ENCODE data around the gene DDX1. TPM values are rescaled to one million over a fixed set of nuclear protein-coding genes. Genes with fewer than 3 reads are reported as not detected.
"Not testable (repeated sequence)": the region's sequence is repeated elsewhere in the genome, so short reads cannot be mapped to it uniquely, and the experiment has no call there.

The DDX1 gene
- 82.2 to 103 TPM (median 89.9 TPM) in 3 replicates for total RNA-seq
- long read RNA-seq, transcript DDX1-201 (26 exons, 2,739 nt) = major isoform, 147 of 171 reads
- long read RNA-seq, partial matches to known transcripts = 7 of 171 reads
- long read RNA-seq, other reads (novel, unspliced or antisense) = 17 of 171 reads

DNA sequence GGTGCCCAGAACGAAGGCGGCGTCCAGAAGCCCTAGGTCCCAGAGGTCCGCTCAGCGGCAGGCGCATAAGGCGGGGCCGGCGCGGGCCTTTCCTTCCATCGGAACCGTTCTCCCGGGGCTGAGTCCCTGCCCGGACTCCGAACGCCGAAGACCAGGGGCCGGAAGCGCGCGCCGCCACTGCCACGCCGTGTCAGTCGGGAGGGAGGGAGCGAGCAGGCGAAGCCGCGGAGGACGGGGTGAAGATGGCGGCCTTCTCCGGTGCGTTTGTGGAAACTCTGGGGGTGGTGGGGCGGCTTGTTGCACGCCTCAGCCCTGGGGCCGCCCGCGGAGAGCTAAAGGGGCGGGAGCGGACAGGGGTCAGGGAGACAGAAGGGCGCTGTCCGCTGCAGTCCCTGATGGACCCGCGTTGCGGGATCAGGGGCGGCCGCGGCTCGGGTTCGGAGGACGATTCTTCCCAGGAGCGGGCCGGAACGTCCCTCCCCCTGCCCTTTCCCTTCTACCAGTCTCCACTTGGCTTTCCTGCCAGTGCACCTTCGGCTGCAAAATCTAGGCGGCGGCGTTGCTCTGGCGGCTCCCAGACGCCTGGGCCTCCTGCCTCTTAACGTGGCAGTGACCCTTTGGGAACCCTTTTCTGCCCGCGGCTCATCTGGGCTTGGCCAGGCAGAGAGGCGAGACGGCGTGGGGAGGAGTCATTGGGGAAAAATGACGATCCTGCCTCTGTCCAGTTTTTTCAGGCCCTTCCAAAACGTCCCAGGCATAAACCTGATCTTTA lies at the start of gene DDX1:
Gene DDX1 (plus strand): TSS at position 177 of the 772 bp plus-strand sequence. CDS start 66 bp downstream, at position 243.
- H3K27ac Mint-ChIP-seq (ENCODE audit: unreplicated experiment) = peak within 1 kb of the TSS; percentile 99
- peaks cover 12% of the 10 kb centered on the region for H3K36me3 Mint-ChIP-seq (ENCODE audit: low read depth)
- H3K4me3 Mint-ChIP-seq (ENCODE audit: unreplicated experiment) = peak within 1 kb of the TSS; percentile 92
- DNase-seq (ENCODE audit: low spot score) = peak; percentile 97
- H3K9me3 Mint-ChIP-seq (ENCODE audit: low read depth) = no peaks in the 10 kb centered on the region
- H3K4me1 Mint-ChIP-seq (ENCODE audit: low read depth) = peaks cover 29% of the 10 kb centered on the region
- TF ChIP-seq, protein P1, sequence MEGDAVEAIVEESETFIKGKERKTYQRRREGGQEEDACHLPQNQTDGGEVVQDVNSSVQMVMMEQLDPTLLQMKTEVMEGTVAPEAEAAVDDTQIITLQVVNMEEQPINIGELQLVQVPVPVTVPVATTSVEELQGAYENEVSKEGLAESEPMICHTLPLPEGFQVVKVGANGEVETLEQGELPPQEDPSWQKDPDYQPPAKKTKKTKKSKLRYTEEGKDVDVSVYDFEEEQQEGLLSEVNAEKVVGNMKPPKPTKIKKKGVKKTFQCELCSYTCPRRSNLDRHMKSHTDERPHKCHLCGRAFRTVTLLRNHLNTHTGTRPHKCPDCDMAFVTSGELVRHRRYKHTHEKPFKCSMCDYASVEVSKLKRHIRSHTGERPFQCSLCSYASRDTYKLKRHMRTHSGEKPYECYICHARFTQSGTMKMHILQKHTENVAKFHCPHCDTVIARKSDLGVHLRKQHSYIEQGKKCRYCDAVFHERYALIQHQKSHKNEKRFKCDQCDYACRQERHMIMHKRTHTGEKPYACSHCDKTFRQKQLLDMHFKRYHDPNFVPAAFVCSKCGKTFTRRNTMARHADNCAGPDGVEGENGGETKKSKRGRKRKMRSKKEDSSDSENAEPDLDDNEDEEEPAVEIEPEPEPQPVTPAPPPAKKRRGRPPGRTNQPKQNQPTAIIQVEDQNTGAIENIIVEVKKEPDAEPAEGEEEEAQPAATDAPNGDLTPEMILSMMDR (IDR thresholded peaks at IDR 0.05) = peak; percentile 37
- no peaks in the 10 kb centered on the region for H3K27me3 Mint-ChIP-seq (ENCODE audit: low read depth)

GRCh38 chr2:15542269-15542668 lies 49.4 kb upstream of the DDX1 start:
- H3K27me3 Mint-ChIP-seq (ENCODE audit: low read depth); H3K27ac Mint-ChIP-seq (ENCODE audit: unreplicated experiment); H3K36me3 Mint-ChIP-seq (ENCODE audit: low read depth); H3K4me1 Mint-ChIP-seq (ENCODE audit: low read depth); H3K4me3 Mint-ChIP-seq (ENCODE audit: unreplicated experiment); DNase-seq (ENCODE audit: low spot score); H3K9me3 Mint-ChIP-seq (ENCODE audit: low read depth): not testable (repeated sequence)

DNA sequence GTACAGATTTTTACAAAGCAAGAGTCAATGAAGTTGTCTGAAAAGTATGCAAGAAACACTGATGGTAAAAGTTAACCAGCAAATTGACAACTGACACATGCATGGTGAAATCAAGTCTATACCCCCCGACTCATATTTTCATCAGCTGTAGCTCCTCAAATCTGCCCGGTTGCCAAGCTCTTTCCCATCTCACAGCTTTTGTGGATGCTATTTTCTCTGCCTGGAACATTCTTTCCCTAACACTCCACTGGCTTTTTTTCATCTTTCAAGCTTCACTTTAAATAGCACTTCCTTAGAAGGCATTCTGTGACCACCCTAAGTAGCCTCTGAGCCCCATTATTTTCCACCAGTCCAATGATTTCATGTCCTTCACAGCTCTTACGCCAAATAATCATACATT lies 48.6 kb upstream of the DDX1 start:
- Mint-ChIP-seq H3K9me3 (ENCODE audit: low read depth) (no peaks in the 10 kb centered on the region), H3K36me3 (ENCODE audit: low read depth) (peaks cover 9% of the 10 kb centered on the region), H3K27me3 (ENCODE audit: low read depth) (no peaks in the 10 kb centered on the region), H3K4me3 (ENCODE audit: unreplicated experiment) (no peak overlapping the region), H3K4me1 (ENCODE audit: low read depth) (peaks cover 8% of the 10 kb centered on the region), H3K27ac (ENCODE audit: unreplicated experiment) (peak overlapping the region; percentile 10)
- no peak for DNase-seq (ENCODE audit: low spot score)
- TF ChIP-seq, protein P1 (IDR thresholded peaks at IDR 0.05) = no peak

- peaks cover 8% of the 10 kb centered on the region for H3K4me1 Mint-ChIP-seq (ENCODE audit: low read depth)
- no peak overlapping the region for H3K4me3 Mint-ChIP-seq (ENCODE audit: unreplicated experiment)
- TF ChIP-seq, protein P1 (IDR thresholded peaks at IDR 0.05) = no peak
- H3K27ac Mint-ChIP-seq (ENCODE audit: unreplicated experiment) = no peak overlapping the region
- H3K27me3 Mint-ChIP-seq (ENCODE audit: low read depth) = no peaks in the 10 kb centered on the region
- peaks cover 10% of the 10 kb centered on the region for H3K36me3 Mint-ChIP-seq (ENCODE audit: low read depth)
- H3K9me3 Mint-ChIP-seq (ENCODE audit: low read depth) = no peaks in the 10 kb centered on the region
- DNase-seq (ENCODE audit: low spot score) = no peak
Measured at GRCh38 chr2:15543541-15543940, 48.1 kb upstream of the DDX1 start.

DNA sequence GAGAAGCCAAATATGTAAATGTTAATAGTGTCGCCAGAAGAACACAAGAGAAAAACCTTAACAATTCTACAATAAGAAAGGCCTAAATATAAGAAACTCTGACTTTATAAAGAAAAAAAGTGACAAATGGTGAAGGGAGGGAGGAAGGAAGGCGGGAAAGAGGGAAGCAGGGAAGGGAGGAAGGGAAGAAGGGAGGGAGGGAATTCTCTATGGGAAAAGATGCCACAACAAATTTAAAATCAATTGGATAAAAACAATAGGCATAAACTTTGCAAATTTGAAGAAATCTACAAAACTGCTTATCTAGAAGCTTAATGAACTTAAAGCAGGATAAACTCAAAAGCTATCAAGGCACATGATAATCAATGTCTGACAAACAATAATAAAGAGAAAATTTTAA lies 47.4 kb upstream of the DDX1 start:
- TF ChIP-seq, protein P1 (IDR thresholded peaks at IDR 0.05) = no peak
- H3K36me3 Mint-ChIP-seq (ENCODE audit: low read depth) = peaks cover 14% of the 10 kb centered on the region
- no peak for DNase-seq (ENCODE audit: low spot score)
- no peak overlapping the region for H3K27ac Mint-ChIP-seq (ENCODE audit: unreplicated experiment)
- no peaks in the 10 kb centered on the region for H3K27me3 Mint-ChIP-seq (ENCODE audit: low read depth)
- H3K4me3 Mint-ChIP-seq (ENCODE audit: unreplicated experiment) = no peak overlapping the region
- no peaks in the 10 kb centered on the region for H3K9me3 Mint-ChIP-seq (ENCODE audit: low read depth)
- H3K4me1 Mint-ChIP-seq (ENCODE audit: low read depth) = peaks cover 8% of the 10 kb centered on the region

All from chondrocyte (in vitro differentiated cells).